ENCODE data around the gene LTBP4. TPM values are rescaled to one million over a fixed set of nuclear protein-coding genes. Genes with fewer than 3 reads are reported as not detected.

LTBP4 gene
- total RNA-seq, 1 donor from 2014 or later: 24.7 TPM

DNA sequence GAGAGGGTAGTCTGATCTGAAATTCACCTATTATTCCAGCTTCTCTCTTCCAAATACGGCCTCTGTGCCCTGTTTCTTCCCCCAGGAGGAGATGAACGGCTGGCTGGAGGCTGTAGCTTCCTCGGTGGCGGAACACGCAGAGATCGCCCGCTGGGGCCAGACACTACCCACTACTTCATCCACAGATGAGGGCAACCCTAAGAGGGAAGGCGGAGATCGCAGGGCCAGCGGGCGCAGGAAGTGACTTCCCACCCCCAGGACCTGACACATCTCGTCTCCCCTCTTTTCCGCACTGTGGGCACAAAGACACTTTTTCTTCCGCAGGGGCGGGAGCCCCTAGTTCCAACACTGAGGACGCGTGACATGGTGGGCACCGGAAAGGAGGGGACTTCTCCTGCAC, 25.8 kb upstream of the LTBP4 start:
- Mint-ChIP-seq H3K36me3 (no peaks in the 10 kb centered on the region), H3K4me1 (peaks cover 10% of the 10 kb centered on the region), H3K27ac (no peak overlapping the region), H3K4me3 (peak overlapping the region; percentile 73), H3K27me3 (ENCODE audit: insufficient read depth, low read depth) (peaks cover 12% of the 10 kb centered on the region), H3K9me3 (no peaks in the 10 kb centered on the region)
- H3K9ac ChIP-seq: no peak overlapping the region
- H3K4me3 ChIP-seq: no peak overlapping the region
- H2AFZ ChIP-seq (replicated peaks): no peak overlapping the region
- no peak for TF ChIP-seq CTCF (IDR thresholded peaks at IDR 0.05)
- TF ChIP-seq EZH2phosphoT487 (IDR thresholded peaks at IDR 0.05): no peak
- TF ChIP-seq EZH2 (IDR thresholded peaks at IDR 0.05): no peak
- H3K4me1 ChIP-seq: no peaks in the 10 kb centered on the region
- no peaks in the 10 kb centered on the region for H3K36me3 ChIP-seq
- H3F3A ChIP-seq (ENCODE audit: low read depth): peaks cover 26% of the 10 kb centered on the region
- no peak for DNase-seq (ENCODE audit: low spot score)
- H3K79me2 ChIP-seq (ENCODE audit: low read depth): no peaks in the 10 kb centered on the region
- no peaks in the 10 kb centered on the region for H3K9me3 ChIP-seq (ENCODE audit: low read depth)
- no peak overlapping the region for H3K27ac ChIP-seq
- no peaks in the 10 kb centered on the region for H4K20me1 ChIP-seq (ENCODE audit: low read depth)
- H3K27me3 ChIP-seq: peaks cover 13% of the 10 kb centered on the region
- H3K4me2 ChIP-seq: no peak overlapping the region

DNA sequence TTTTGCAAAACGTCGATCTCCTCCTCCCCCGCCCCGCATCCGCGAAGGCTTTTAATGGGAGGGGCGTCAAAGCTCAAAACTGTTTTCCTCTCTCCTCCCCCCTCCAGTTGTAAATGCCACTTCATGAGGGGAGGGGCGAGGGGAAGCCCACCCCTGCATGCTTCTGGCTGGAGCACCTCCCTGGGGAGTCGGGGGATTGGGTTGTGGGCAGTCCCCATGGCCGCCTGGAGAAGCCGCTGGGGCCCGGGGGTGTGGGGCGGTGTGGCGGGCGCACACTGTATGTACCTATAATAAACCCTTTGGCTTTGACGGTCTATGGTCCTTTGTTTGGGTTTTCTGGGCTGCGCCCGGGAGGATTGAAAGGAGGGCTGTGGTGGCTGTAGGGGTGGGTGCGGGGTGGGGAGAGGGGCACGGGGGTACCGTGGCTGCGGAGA, 25.0 kb upstream of the LTBP4 start:
- Histone ChIP-seq H3K4me1 (no peaks in the 10 kb centered on the region), H3K27me3 (peaks cover 13% of the 10 kb centered on the region), H2AFZ (replicated peaks) (peak overlapping the region; percentile 94), H3K79me2 (ENCODE audit: low read depth) (no peaks in the 10 kb centered on the region), H3K9ac (no peak overlapping the region), H3K36me3 (no peaks in the 10 kb centered on the region), H4K20me1 (ENCODE audit: low read depth) (no peaks in the 10 kb centered on the region), H3K4me3 (peak overlapping the region; percentile 95), H3K4me2 (peak overlapping the region; percentile 92), H3F3A (ENCODE audit: low read depth) (peaks cover 26% of the 10 kb centered on the region), H3K9me3 (ENCODE audit: low read depth) (no peaks in the 10 kb centered on the region), H3K27ac (no peak overlapping the region)
- Mint-ChIP-seq H3K36me3 (peaks cover 2% of the 10 kb centered on the region), H3K4me1 (peaks cover 7% of the 10 kb centered on the region), H3K4me3 (peak overlapping the region; percentile 85), H3K27me3 (ENCODE audit: insufficient read depth, low read depth) (peaks cover 10% of the 10 kb centered on the region), H3K9me3 (no peaks in the 10 kb centered on the region), H3K27ac (no peak overlapping the region)
- TF ChIP-seq EZH2phosphoT487 (IDR thresholded peaks at IDR 0.05): no peak
- peak; percentile 29 for TF ChIP-seq EZH2 (IDR thresholded peaks at IDR 0.05)
- DNase-seq (ENCODE audit: low spot score): peak; percentile 36

DNA sequence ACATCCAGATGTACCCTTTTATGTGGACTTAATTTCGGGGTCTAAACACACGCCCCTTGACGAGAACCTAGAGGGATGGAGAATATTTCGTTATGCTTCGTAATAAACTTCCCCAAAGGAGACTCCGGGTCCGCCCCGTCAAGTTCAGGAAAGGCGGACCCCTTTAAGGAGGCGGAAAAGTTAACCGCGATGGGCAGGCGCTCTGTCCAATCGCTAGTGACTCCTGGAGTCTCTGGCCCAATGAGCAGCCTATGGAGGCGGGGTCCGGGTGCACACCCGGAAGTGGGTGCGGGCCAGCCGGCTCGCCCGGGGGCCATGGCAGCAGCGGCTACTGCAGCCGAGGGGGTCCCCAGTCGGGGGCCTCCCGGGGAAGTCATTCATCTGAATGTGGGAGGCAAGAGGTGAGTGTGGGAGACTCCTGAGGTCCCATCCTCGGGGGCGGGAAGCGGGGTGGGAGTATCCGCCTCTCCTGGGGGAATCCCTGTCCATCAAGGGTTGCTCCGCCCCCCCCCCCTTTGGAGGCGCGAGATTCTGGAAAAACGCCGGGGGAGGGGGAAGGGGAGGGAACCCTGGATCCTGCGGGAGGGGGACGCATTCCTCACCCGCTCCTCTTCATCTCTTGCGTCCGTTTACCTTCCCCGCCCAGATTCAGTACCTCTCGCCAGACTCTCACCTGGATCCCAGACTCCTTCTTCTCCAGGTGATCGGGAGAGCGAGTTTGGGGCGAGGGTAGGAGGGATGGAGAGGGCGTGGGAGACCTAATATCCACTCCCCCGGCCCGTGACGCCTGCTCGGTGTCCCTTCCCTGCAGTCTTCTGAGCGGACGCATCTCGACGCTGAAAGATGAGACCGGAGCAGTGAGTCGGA, 24.4 kb upstream of the LTBP4 start, which contains the start of gene SHKBP1:
Gene SHKBP1 (plus strand): TSS at position 289 of the 867 bp plus-strand sequence. CDS start 27 bp downstream, at position 316.
- no peaks in the 10 kb centered on the region for H3K36me3 ChIP-seq
- no peaks in the 10 kb centered on the region for H4K20me1 ChIP-seq (ENCODE audit: low read depth)
- Mint-ChIP-seq H3K4me1 (peaks cover 7% of the 10 kb centered on the region), H3K27ac (no peak within 1 kb of the TSS), H3K36me3 (peaks cover 2% of the 10 kb centered on the region), H3K4me3 (peak within 1 kb of the TSS; percentile 85), H3K27me3 (ENCODE audit: insufficient read depth, low read depth) (peaks cover 8% of the 10 kb centered on the region), H3K9me3 (no peaks in the 10 kb centered on the region)
- peak within 1 kb of the TSS; percentile 39 for H3K9ac ChIP-seq
- peak within 1 kb of the TSS; percentile 95 for H3K4me3 ChIP-seq
- H3K4me1 ChIP-seq: no peaks in the 10 kb centered on the region
- H3F3A ChIP-seq (ENCODE audit: low read depth): peaks cover 26% of the 10 kb centered on the region
- TF ChIP-seq EZH2phosphoT487 (IDR thresholded peaks at IDR 0.05) (no peak), EZH2 (IDR thresholded peaks at IDR 0.05) (no peak), CTCF (IDR thresholded peaks at IDR 0.05) (no peak)
- peak within 1 kb of the TSS; percentile 92 for H3K4me2 ChIP-seq
- H3K9me3 ChIP-seq (ENCODE audit: low read depth): no peaks in the 10 kb centered on the region
- DNase-seq (ENCODE audit: low spot score): peak; percentile 95
- H3K79me2 ChIP-seq (ENCODE audit: low read depth): no peaks in the 10 kb centered on the region
- H3K27ac ChIP-seq: no peak within 1 kb of the TSS
- H3K27me3 ChIP-seq: peaks cover 13% of the 10 kb centered on the region
- H2AFZ ChIP-seq (replicated peaks): peak within 1 kb of the TSS; percentile 94
